HL-60 (cell line): ENCODE data around the gene LRRTM3.

Experiments used
- DNase-seq, 2 experiments: peaks; one replicate each; pipeline ENCODE4 v3.0.0-alpha.2; 2010 to 2020; ENCODE audit warnings: low read depth in 1 of 2, low spot score in 1 of 2
- H3K27ac ChIP-seq: fragments of 250-450 bp; sonication (Bioruptor Pico); replicated peaks from 2 replicates; pipeline ENCODE4 v1.5.1; 2020; ENCODE audit warnings: mild to moderate bottlenecking, moderate library complexity
- H3K27me3 ChIP-seq: fragments of 250-450 bp; sonication (Bioruptor Pico); 2 replicates; pipeline ENCODE4 v1.5.1; 2021; ENCODE audit warnings: mild to moderate bottlenecking, moderate library complexity; ENCODE audit not compliant: insufficient read depth, poor library complexity, severe bottlenecking
- H3K4me3 ChIP-seq: replicated peaks from 2 replicates; pipeline ENCODE4 v1.5.1; 2011; ENCODE audit warnings: mild to moderate bottlenecking, control low read depth, low read length; ENCODE audit not compliant: insufficient read depth
- GABPA ChIP-seq: IDR thresholded peaks from 2 replicates; pipeline ENCODE4 v1.6.1; 2012; ENCODE audit warnings: low read depth
- POLR2AphosphoS5 ChIP-seq: IDR thresholded peaks from 2 replicates; pipeline ENCODE4 v1.6.1; 2012; ENCODE audit warnings: low read depth
- REST ChIP-seq: IDR thresholded peaks from 2 replicates; pipeline ENCODE4 v1.6.1; 2012; ENCODE audit warnings: low read depth; ENCODE audit not compliant: insufficient replicate concordance
- SPI1 ChIP-seq: IDR thresholded peaks from 2 replicates; pipeline ENCODE4 v1.6.1; 2012; ENCODE audit warnings: low read depth, mild to moderate bottlenecking, borderline replicate concordance
- TF ChIP-seq, protein P1 (sequence below): IDR thresholded peaks from one replicate; pipeline ENCODE4 v1.5.1; 2011; ENCODE audit warnings: low read length, control low read depth, inconsistent platforms; ENCODE audit not compliant: insufficient read depth

LRRTM3 gene

DNA sequence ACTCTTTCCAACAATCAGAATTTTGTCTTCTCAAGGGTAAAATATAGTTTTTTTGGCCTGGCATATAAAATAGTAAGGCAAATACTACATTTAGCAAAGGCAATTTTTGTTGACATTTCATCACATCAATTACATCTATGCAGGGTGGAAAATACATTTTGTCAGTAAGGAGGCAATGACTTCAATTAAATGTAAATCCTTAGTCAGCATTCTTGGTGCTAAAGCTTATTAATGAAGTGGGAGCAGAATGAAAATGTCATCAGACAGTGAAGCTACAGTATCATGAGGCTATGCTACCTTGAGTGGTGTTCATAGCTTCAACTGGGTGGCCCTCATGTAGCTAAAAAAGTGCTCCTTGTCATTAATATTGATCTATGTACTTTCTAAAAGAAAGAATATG is 8.9 kb downstream of the LRRTM3 start:
- Histone ChIP-seq H3K27me3 (no peaks in the 10 kb centered on the region), H3K27ac (no peak overlapping the region), H3K4me3 (no peak overlapping the region)
- DNase-seq = no peak
- TF ChIP-seq, protein P1, sequence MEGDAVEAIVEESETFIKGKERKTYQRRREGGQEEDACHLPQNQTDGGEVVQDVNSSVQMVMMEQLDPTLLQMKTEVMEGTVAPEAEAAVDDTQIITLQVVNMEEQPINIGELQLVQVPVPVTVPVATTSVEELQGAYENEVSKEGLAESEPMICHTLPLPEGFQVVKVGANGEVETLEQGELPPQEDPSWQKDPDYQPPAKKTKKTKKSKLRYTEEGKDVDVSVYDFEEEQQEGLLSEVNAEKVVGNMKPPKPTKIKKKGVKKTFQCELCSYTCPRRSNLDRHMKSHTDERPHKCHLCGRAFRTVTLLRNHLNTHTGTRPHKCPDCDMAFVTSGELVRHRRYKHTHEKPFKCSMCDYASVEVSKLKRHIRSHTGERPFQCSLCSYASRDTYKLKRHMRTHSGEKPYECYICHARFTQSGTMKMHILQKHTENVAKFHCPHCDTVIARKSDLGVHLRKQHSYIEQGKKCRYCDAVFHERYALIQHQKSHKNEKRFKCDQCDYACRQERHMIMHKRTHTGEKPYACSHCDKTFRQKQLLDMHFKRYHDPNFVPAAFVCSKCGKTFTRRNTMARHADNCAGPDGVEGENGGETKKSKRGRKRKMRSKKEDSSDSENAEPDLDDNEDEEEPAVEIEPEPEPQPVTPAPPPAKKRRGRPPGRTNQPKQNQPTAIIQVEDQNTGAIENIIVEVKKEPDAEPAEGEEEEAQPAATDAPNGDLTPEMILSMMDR = no peak
- TF ChIP-seq REST = no peak
- TF ChIP-seq POLR2AphosphoS5 = no peak
- no peak for TF ChIP-seq GABPA
- no peak for TF ChIP-seq SPI1

DNA sequence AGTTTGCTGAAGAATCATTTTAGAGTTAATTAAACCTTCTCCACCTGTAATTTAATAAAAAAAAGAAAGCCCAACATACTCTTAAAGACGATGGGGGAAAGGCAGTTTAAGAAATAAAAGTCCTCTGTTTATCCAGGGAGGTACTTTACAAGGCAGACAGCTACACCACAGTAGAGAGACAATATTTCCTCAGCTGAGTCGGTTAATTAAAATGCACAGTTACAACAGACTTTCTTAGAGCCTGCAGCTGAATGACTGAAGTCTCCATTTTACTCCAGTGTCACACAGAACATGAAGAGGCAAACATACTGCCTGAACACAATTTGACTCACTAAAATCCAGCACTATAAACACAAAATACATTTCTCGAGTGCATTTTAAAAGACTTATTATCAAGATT is 15.1 kb downstream of the LRRTM3 start:
- Histone ChIP-seq H3K4me3 (no peak overlapping the region), H3K27me3 (no peaks in the 10 kb centered on the region), H3K27ac (no peak overlapping the region)
- no peak for DNase-seq
- TF ChIP-seq GABPA = no peak
- TF ChIP-seq SPI1 = no peak
- TF ChIP-seq, protein P1 = no peak
- TF ChIP-seq REST = no peak
- no peak for TF ChIP-seq POLR2AphosphoS5

GRCh38 chr10:66941491-66941890 is 15.7 kb downstream of the LRRTM3 start:
- TF ChIP-seq, protein P1 = no peak
- TF ChIP-seq GABPA (no peak), POLR2AphosphoS5 (no peak), SPI1 (no peak), REST (no peak)
- no peak overlapping the region for H3K27ac ChIP-seq
- no peak for DNase-seq
- no peaks in the 10 kb centered on the region for H3K27me3 ChIP-seq
- no peak overlapping the region for H3K4me3 ChIP-seq
